ENCODE data around the gene DENND4B. TPM values are rescaled to one million over a fixed set of nuclear protein-coding genes. Genes with fewer than 3 reads are reported as not detected.
A peak's percentile ranks its signal among the peaks of the same experiment; 100 is the strongest.

Gene DENND4B
- total RNA-seq, 6 experiments from 2014 or later: 13.0 to 27.5 (median 20.2) TPM

GRCh38 chr1:153978274-153978909 lies 31.9 kb upstream of the DENND4B start:
- no peak for TF ChIP-seq CTCF (IDR thresholded peaks at IDR 0.05)
- Histone ChIP-seq H3K9me3 (no peaks in the 10 kb centered on the region), H3K27ac (peak overlapping the region in 2 of 3 donors; percentile 94 to 95), H3K4me3 (peak overlapping the region; percentile 86 to 92 (median 90)), H3K27me3 (no peaks in the 10 kb centered on the region), H3K4me1 (peaks cover 0 to 23% (median 8%) of the 10 kb centered on the region in 4 donors), H3K36me3 (peaks cover 0 to 34% (median 13%) of the 10 kb centered on the region in 4 donors)
- intact Hi-C loops (cut with DNase I): no loop called here
- no peak for DNase-seq
- ATAC-seq: no peak
- WGBS (ENCODE audit: insufficient coverage, low coverage, low lambda C conversion rate, missing lambda C conversion rate): 24% methylated on average over 9 of the region's 9 CpGs

GRCh38 chr1:153977250-153978240 lies 31.0 kb upstream of the DENND4B start, which contains the start of gene JTB:
Gene JTB (minus strand): TSS chr1:153977674. CDS start chr1:153977252, 422 bp downstream.
- TF ChIP-seq CTCF (IDR thresholded peaks at IDR 0.05) (peak in 1 of 4 donors; percentile 11), POLR2A (IDR thresholded peaks at IDR 0.05) (peak; percentile 90)
- Histone ChIP-seq H3K9me3 (no peaks in the 10 kb centered on the region), H3K27ac (peak within 1 kb of the TSS; percentile 93 to 95 (median 94)), H3K36me3 (peaks cover 0 to 29% (median 13%) of the 10 kb centered on the region in 4 donors), H3K4me1 (peaks cover 0 to 23% (median 8%) of the 10 kb centered on the region in 4 donors), H3K4me3 (peak within 1 kb of the TSS; percentile 86 to 92 (median 90)), H3K27me3 (no peaks in the 10 kb centered on the region)
- DNase-seq (peak; percentile 93 to 95 (median 94)), ATAC-seq (peak; percentile 89 to 95 (median 94))
- intact Hi-C loops (cut with DNase I): no loop called here
- WGBS (ENCODE audit: insufficient coverage, low coverage, low lambda C conversion rate, missing lambda C conversion rate): under 1% methylated on average over 19 of the region's 75 CpGs

- Histone ChIP-seq H3K27ac (peak overlapping the region; percentile 93 to 95 (median 94)), H3K4me3 (peak overlapping the region; percentile 86 to 92 (median 90)), H3K4me1 (peaks cover 0 to 23% (median 8%) of the 10 kb centered on the region in 4 donors), H3K36me3 (peaks cover 0 to 29% (median 13%) of the 10 kb centered on the region in 4 donors), H3K9me3 (no peaks in the 10 kb centered on the region), H3K27me3 (no peaks in the 10 kb centered on the region)
- intact Hi-C loops (cut with DNase I): no loop called here
- WGBS (ENCODE audit: insufficient coverage, low coverage, low lambda C conversion rate, missing lambda C conversion rate): 0% methylated on average over 14 of the region's 16 CpGs
- ATAC-seq (peak in 1 of 4 donors; percentile 2), DNase-seq (peak in 1 of 3 donors; percentile 35)
- TF ChIP-seq CTCF (IDR thresholded peaks at IDR 0.05) (no peak), POLR2A (IDR thresholded peaks at IDR 0.05) (no peak)
These were observed 30.3 kb upstream of the DENND4B start for GRCh38 chr1:153976819-153977249.

- Histone ChIP-seq H3K27ac (no peak overlapping the region), H3K9me3 (no peaks in the 10 kb centered on the region), H3K4me1 (peaks cover 0 to 15% (median 7%) of the 10 kb centered on the region in 4 donors), H3K27me3 (no peaks in the 10 kb centered on the region), H3K4me3 (no peak overlapping the region), H3K36me3 (peaks cover 0 to 24% (median 13%) of the 10 kb centered on the region in 4 donors)
- no peak for TF ChIP-seq CTCF (IDR thresholded peaks at IDR 0.05)
- no peak for TF ChIP-seq POLR2A (IDR thresholded peaks at IDR 0.05)
- 69% methylated on average over 3 of the region's 7 CpGs for WGBS (ENCODE audit: insufficient coverage, low coverage, low lambda C conversion rate, missing lambda C conversion rate)
- intact Hi-C loops (cut with DNase I): no loop called here
- DNase-seq (no peak), ATAC-seq (no peak)
These were observed 27.0 kb upstream of the DENND4B start for GRCh38 chr1:153973525-153973924.

Measured in right lobe of liver (tissue), 6 donors.